Adrenal gland (tissue), 12 donors: ENCODE data around the gene EML6. TPM values are rescaled to one million over a fixed set of nuclear protein-coding genes. Genes with fewer than 3 reads are reported as not detected.

Experiments used
- DNase-seq, 7 donors: peaks; one replicate each; pipeline ENCODE4 v3.0.0-alpha.2; 2019 to 2020
- H3K27ac ChIP-seq, 5 donors: fragments of 200-600 bp; sonication (generic) in 4 of 5; 1 replicate in 3 of 5; 2 replicates in 2 of 5; pipeline versions ENCODE4 v1.5.1 to v1.8.0; 2016 to 2020; ENCODE audit warnings: mild to moderate bottlenecking in 1 of 5
- H3K27me3 ChIP-seq: fragments of 200-600 bp; 2 replicates; pipeline ENCODE4 v1.8.0; 2021
- H3K36me3 ChIP-seq, 2 donors: fragments of 200-600 bp; replicated peaks in 1 of 2; 1 replicate in 1 of 2; 2 replicates in 1 of 2; pipeline versions ENCODE4 v1.5.1 to v1.8.0; 2018 to 2022
- H3K4me1 ChIP-seq, 2 donors: fragments of 200-600 bp; replicated peaks in 1 of 2; 1 replicate in 1 of 2; 2 replicates in 1 of 2; pipeline versions ENCODE4 v1.5.1 to v1.8.0; 2018 to 2021
- H3K4me3 ChIP-seq, 4 donors: fragments of 200-600 bp; sonication (generic) in 3 of 4; one replicate each; pipeline ENCODE4 v1.5.1; 2016 to 2018
- H3K9me3 ChIP-seq, 3 donors: fragments of 200-600 bp; sonication (generic) in 1 of 3; replicated peaks in 1 of 3; 1 replicate in 2 of 3; 2 replicates in 1 of 3; pipeline versions ENCODE4 v1.5.1 to v1.8.0; 2016 to 2021
- CTCF ChIP-seq, 6 experiments: fragments of 450-650 bp in 4 of 6; fragments of 200-600 bp in 2 of 6; sonication (generic) in 1 of 6; IDR thresholded peaks; 1 replicate in 5 of 6; 2 replicates in 1 of 6; pipeline versions ENCODE4 v1.5.1 to v1.8.0; 2016 to 2021; ENCODE audit warnings: antibody characterized with exemption in 6 of 6, mild to moderate bottlenecking in 2 of 6, moderate library complexity in 1 of 6
- POLR2A ChIP-seq, 2 donors: fragments of 450-650 bp; IDR thresholded peaks; one replicate each; pipeline ENCODE4 v1.6.1; 2017; ENCODE audit warnings: antibody characterized with exemption in 2 of 2, mild to moderate bottlenecking in 2 of 2, moderate library complexity in 1 of 2
- WGBS, 4 donors: extraction: QIAGEN DNeasy Blood & Tissue Kit in 2 of 4; methylation state at CpG; one replicate each; pipeline versions ENCODE4 v1.1.5 to v1.1.7; 2013 to 2017; 5-methylcytosine and 5-hydroxymethylcytosine counted together
- intact Hi-C, 2 donors: fragments of 100-400 bp; cut with DNase I; formaldehyde crosslinking; loops; one replicate each; pipeline versions ENCODE4 v1.14.1 to v1.15.0; 2022 to 2023
- polyA plus RNA-seq, 3 donors: library from polyadenylated mRNA; stranded (reverse); fragments of 200-250 nt in 2 of 3; fragments of 350-450 nt in 1 of 3; fragmentation: Illumina TruSeq in 1 of 3; extraction: RNeasy Lipid Tissue Mini Kit (QIAGEN cat#74804) in 1 of 3; gene quantifications; one replicate each; pipeline ENCODE4 v1.2.3, GENCODE V29; 2013 to 2014
- total RNA-seq, 9 donors: library from RNA; depleted of rRNA in 4 of 9; stranded (reverse); fragments of >200 nt in 4 of 9; fragments of 120-200 nt in 1 of 9; fragmentation: NEBNext Ultra II Directional in 1 of 9; extraction: Animal tissue kit (Norgen Biotek cat#: 25700) in 1 of 9; gene quantifications; one replicate each; pipeline versions ENCODE4 v1.1.0 to v1.2.4, GENCODE V29; 2013 to 2023
- donor health status: healthy with polysubstance abuse.
- donor health status: Bipolar disorder and iron deficiency.
- donor health status: DM: yes; HTN: yes; CAD: no.
- donor health status: DM: no; HTN: no; CAD: no.
- donor health status: DM: no; HTN: no; CAD: no.
- donor health status: DM: yes; HTN: yes; CAD: no.

The EML6 gene
- total and polyA plus RNA-seq, 12 donors = 6.0 to 19.3 (median 10.9) TPM

- Histone ChIP-seq H3K4me1 (peaks cover 0 to 7% of the 10 kb centered on the region in 2 donors), H3K9me3 (no peaks in the 10 kb centered on the region), H3K27ac (no peak overlapping the region), H3K36me3 (no peaks in the 10 kb centered on the region), H3K27me3 (no peaks in the 10 kb centered on the region), H3K4me3 (no peak overlapping the region)
- TF ChIP-seq POLR2A (IDR thresholded peaks at IDR 0.05) (no peak), CTCF (IDR thresholded peaks at IDR 0.05) (no peak)
- DNase-seq = no peak
- intact Hi-C loops = no loop called here
Measured at GRCh38 chr2:54809819-54810218, 86.4 kb downstream of the EML6 start.

GRCh38 chr2:54810246-54810645 lies 86.8 kb downstream of the EML6 start:
- no peak overlapping the region for H3K4me3 ChIP-seq
- no peaks in the 10 kb centered on the region for H3K27me3 ChIP-seq
- no peak for DNase-seq
- 69 to 84% (median 83%) methylated on average over 3 of the region's 3 CpGs for WGBS, 4 donors
- TF ChIP-seq POLR2A (IDR thresholded peaks at IDR 0.05) = no peak
- no peak for TF ChIP-seq CTCF (IDR thresholded peaks at IDR 0.05)
- H3K4me1 ChIP-seq = peaks cover 0 to 7% of the 10 kb centered on the region in 2 donors
- no peaks in the 10 kb centered on the region for H3K9me3 ChIP-seq
- no peak overlapping the region for H3K27ac ChIP-seq
- intact Hi-C loops = no loop called here
- H3K36me3 ChIP-seq = no peaks in the 10 kb centered on the region

DNA sequence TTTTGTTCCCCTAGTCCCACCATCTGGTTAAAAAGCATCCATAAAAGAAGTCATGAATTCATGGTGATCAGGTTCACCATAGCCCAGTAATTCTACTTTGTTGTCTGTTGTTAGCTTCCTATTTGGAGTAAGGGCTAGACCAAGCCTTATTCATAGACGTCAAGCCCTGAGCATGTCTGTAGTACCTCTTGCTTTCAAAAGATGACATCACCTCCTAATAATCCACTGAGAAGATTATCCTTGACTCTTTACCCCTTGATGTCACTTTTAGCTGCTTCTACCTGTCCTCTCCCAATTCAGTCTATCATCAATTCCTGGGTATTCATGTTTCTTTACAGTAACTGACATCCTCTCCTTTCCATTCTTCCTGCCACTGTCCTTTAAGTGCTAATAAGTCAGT lies 90.1 kb downstream of the EML6 start:
- intact Hi-C loops = no loop called here

DNA sequence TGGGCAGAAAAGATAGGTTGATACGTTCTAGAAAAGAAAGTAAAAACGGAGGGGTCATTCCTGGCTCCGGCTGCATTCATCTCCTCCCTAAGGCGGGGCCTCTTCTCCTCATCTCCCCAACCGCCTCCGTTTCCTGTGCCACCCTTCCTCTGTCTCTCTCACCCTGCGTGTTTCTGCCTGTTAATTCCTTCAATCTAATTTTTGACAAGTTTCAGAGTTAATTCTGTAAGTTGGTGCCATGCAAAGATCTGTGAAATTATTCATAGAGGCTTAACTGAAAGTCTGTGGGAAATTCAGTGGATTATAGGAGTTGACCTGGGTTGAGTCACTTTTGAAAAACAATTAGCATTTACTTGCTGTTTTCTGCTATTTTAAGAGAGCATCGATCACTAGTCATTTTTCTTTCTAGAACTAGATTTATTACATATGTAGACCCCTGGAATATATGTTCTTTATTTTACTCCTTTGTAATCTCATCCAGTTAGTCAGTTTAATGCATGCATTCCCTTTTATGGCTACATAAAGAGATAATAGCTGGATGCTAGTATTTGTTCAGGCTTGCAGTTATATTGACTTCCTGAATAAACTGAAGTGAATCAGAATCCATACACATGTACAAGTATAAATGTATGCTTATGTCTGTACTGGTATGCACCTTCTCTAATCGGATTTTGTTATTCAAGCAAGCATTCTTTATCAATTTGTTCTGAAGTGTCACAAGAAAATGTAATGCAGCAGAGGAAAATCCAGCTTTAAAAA lies 91.1 kb downstream of the EML6 start:
- no peaks in the 10 kb centered on the region for H3K9me3 ChIP-seq
- 72 to 84% (median 80%) methylated on average over 9 of the region's 9 CpGs for WGBS, 4 donors
- DNase-seq = no peak
- no peak overlapping the region for H3K27ac ChIP-seq
- H3K4me1 ChIP-seq = no peaks in the 10 kb centered on the region
- TF ChIP-seq POLR2A (IDR thresholded peaks at IDR 0.05) = no peak
- TF ChIP-seq CTCF (IDR thresholded peaks at IDR 0.05) = no peak
- H3K36me3 ChIP-seq = no peaks in the 10 kb centered on the region
- intact Hi-C loops = no loop called here
- no peak overlapping the region for H3K4me3 ChIP-seq
- no peaks in the 10 kb centered on the region for H3K27me3 ChIP-seq

More for the DNA sequence above, 90.1 kb downstream of the EML6 start:
- Histone ChIP-seq H3K9me3 (no peaks in the 10 kb centered on the region), H3K4me1 (peaks cover 0 to 2% of the 10 kb centered on the region in 2 donors), H3K36me3 (no peaks in the 10 kb centered on the region), H3K4me3 (no peak overlapping the region), H3K27me3 (no peaks in the 10 kb centered on the region), H3K27ac (no peak overlapping the region)
- WGBS, 4 donors = 84 to 91% (median 90%) methylated on average over 1 of the region's 1 CpG
- DNase-seq = no peak
- TF ChIP-seq CTCF (IDR thresholded peaks at IDR 0.05) = no peak
- TF ChIP-seq POLR2A (IDR thresholded peaks at IDR 0.05) = no peak
